ENCODE measurements around the gene ZER1.

DNA sequence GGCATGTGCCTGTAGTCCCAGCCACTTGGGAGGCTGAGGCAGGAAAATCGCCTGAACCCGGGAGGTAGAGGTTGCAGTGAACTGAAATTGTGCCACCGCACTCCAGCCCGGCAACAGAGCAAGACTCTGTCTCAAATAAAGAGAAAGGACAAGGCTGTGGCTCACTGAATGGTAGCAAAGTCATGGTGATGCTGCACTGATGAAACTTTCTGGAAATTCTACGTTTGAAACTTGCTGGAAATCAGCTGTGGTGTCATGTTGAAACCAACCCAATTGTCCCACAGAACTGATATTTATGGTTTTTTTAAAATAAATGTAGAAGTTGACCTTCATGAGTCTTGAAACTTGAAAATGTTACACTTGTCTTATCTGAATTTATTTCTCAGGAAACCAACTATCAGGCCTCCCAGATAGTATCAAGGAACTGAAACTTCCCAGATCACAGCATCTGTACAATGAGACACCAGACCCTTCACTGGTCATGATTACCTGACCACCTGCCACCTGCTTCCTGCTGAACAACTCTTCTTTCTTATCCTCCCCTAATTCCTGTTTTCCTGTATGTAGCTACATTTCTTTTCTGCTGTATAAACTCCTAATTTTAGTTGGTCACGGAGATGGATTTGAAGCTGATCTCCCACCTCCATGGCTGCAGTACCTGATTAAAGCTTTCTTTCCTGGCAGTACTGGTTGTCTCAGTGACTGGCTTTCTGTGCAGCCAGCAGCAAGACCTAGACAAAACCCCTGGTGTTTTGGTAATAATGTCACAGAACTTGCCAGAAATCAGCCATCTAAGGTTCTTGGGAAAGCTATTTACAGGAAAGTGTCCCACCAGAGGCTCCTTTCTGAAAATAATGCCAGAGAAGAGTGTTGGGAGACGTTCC lies 9.7 kb upstream of the ZER1 start:
- no peak for TF ChIP-seq EGR1 (IDR thresholded peaks at IDR 0.05; ENCODE audit: borderline replicate concordance, low read depth, low read length)
- TF ChIP-seq CTCF (IDR thresholded peaks at IDR 0.05; ENCODE audit: control extremely low read depth in 1 of 3, insufficient read depth in 1 of 3, low read depth in 1 of 3, low read length in 3 of 3), result no peak
- TF ChIP-seq TCF12 (IDR thresholded peaks at IDR 0.05; ENCODE audit: low read depth, low read length), result no peak
- TF ChIP-seq MAFK (IDR thresholded peaks at IDR 0.05; ENCODE audit: low read depth, low read length), result no peak
- TF ChIP-seq USF2 (IDR thresholded peaks at IDR 0.05; ENCODE audit: low read length), result no peak
- TF ChIP-seq YY1 (IDR thresholded peaks at IDR 0.05; ENCODE audit: low read depth, low read length), result no peak
